KMS-11 (cell line): ENCODE data around the gene IGFBP2.

Experiments
- H2AFZ ChIP-seq: fragments of 200-600 bp; sonication (generic); 2 replicates; pipeline ENCODE4 v1.6.1; 2016; ENCODE audit warnings: antibody characterized with exemption, mixed run types, low read depth
- H3K27ac ChIP-seq: fragments of 200-600 bp; sonication (generic); 2 replicates; pipeline ENCODE4 v1.6.1; 2016; ENCODE audit warnings: mild to moderate bottlenecking, mixed run types
- H3K27me3 ChIP-seq: fragments of 200-600 bp; sonication (generic); 2 replicates; pipeline ENCODE4 v1.6.1; 2017; ENCODE audit warnings: mild to moderate bottlenecking, low read depth, mixed run types, moderate library complexity; ENCODE audit not compliant: insufficient read depth
- H3K36me3 ChIP-seq: fragments of 200-600 bp; sonication (generic); 2 replicates; pipeline ENCODE4 v1.6.1; 2017; ENCODE audit warnings: mild to moderate bottlenecking, mixed run types; ENCODE audit not compliant: insufficient read depth
- H3K4me1 ChIP-seq: fragments of 200-600 bp; sonication (generic); 2 replicates; pipeline ENCODE4 v1.6.1; 2016; ENCODE audit warnings: mild to moderate bottlenecking, low read depth, mixed run types; ENCODE audit not compliant: poor library complexity, severe bottlenecking
- H3K4me2 ChIP-seq: fragments of 200-600 bp; sonication (generic); 2 replicates; pipeline ENCODE4 v1.7.0; 2016; ENCODE audit warnings: mild to moderate bottlenecking, mixed run types
- H3K4me3 ChIP-seq: fragments of 200-600 bp; sonication (generic); IDR thresholded peaks from 2 replicates; pipeline ENCODE4 v1.6.1; 2017; ENCODE audit warnings: low read depth, low read length, mixed read lengths; ENCODE audit not compliant: insufficient read depth
- H3K79me2 ChIP-seq: fragments of 200-600 bp; sonication (generic); 2 replicates; pipeline ENCODE4 v1.6.1; 2016; ENCODE audit warnings: low read depth, mixed run types; ENCODE audit not compliant: insufficient read depth
- H3K9ac ChIP-seq: fragments of 200-600 bp; sonication (generic); 2 replicates; pipeline ENCODE4 v1.6.1; 2016; ENCODE audit warnings: mild to moderate bottlenecking, mixed run types
- H4K20me1 ChIP-seq: fragments of 200-600 bp; sonication (generic); 2 replicates; pipeline ENCODE4 v1.6.1; 2016; ENCODE audit warnings: mild to moderate bottlenecking, mixed run types; ENCODE audit not compliant: insufficient read depth
- TF ChIP-seq, protein P1 (sequence below): fragments of 200-600 bp; sonication (generic); conservative IDR thresholded peaks from 2 replicates; pipeline ENCODE4 v1.6.1; 2017; ENCODE audit warnings: low read depth, mild to moderate bottlenecking, antibody characterized with exemption, low read length, moderate library complexity, mixed read lengths

IGFBP2 gene

DNA sequence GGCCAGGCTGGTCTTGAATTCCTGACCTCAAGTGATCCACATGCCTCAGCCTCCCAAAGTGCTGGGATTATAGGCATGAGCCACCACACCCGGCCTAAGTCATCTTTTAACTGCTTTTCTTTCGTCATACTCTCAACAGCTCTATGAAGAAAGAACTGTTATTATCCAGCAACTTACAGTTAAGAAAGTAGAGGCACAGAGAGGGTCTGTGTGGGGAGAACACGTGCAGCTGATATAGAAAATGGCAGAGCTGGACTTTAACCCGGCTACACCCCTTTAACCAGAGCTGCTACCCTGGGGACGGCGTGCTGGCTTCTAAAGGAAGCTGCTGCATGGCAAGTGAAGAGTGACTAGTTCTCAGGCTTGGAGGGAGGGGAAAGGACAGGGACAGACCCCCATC lies 25.5 kb downstream of the IGFBP2 start:
- Histone ChIP-seq H4K20me1 (no peaks in the 10 kb centered on the region), H3K4me1 (peaks cover 2% of the 10 kb centered on the region), H2AFZ (no peak overlapping the region), H3K36me3 (no peaks in the 10 kb centered on the region), H3K4me2 (no peak overlapping the region), H3K27ac (no peak overlapping the region), H3K27me3 (no peaks in the 10 kb centered on the region), H3K4me3 (no peak overlapping the region), H3K9ac (no peak overlapping the region), H3K79me2 (no peaks in the 10 kb centered on the region)
- TF ChIP-seq, protein P1, sequence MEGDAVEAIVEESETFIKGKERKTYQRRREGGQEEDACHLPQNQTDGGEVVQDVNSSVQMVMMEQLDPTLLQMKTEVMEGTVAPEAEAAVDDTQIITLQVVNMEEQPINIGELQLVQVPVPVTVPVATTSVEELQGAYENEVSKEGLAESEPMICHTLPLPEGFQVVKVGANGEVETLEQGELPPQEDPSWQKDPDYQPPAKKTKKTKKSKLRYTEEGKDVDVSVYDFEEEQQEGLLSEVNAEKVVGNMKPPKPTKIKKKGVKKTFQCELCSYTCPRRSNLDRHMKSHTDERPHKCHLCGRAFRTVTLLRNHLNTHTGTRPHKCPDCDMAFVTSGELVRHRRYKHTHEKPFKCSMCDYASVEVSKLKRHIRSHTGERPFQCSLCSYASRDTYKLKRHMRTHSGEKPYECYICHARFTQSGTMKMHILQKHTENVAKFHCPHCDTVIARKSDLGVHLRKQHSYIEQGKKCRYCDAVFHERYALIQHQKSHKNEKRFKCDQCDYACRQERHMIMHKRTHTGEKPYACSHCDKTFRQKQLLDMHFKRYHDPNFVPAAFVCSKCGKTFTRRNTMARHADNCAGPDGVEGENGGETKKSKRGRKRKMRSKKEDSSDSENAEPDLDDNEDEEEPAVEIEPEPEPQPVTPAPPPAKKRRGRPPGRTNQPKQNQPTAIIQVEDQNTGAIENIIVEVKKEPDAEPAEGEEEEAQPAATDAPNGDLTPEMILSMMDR = no peak

DNA sequence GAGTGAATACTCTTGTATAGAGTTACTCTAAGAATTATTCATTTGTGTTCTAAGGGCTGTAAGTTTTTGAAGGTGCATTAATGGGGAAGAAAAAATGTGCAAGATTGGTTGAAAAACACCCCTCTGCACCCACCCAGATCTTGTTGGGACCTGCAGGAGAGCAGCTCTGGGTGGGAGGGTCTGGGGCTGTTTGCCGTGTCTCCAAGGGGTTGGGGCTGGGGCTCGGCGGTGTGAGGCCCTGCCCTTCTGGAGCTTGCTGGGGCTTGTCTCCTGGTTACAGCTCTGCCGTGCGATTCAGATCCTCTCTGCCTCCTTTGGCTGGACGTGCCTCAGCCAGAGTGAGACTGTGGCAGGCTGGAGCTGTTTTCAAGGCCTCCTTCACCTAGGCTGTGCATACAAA lies 26.1 kb downstream of the IGFBP2 start:
- Histone ChIP-seq H2AFZ (no peak overlapping the region), H3K9ac (no peak overlapping the region), H3K27me3 (no peaks in the 10 kb centered on the region), H3K4me2 (no peak overlapping the region), H3K36me3 (no peaks in the 10 kb centered on the region), H4K20me1 (no peaks in the 10 kb centered on the region), H3K4me3 (no peak overlapping the region), H3K27ac (no peak overlapping the region), H3K79me2 (no peaks in the 10 kb centered on the region), H3K4me1 (peaks cover 2% of the 10 kb centered on the region)
- TF ChIP-seq, protein P1 = no peak

DNA sequence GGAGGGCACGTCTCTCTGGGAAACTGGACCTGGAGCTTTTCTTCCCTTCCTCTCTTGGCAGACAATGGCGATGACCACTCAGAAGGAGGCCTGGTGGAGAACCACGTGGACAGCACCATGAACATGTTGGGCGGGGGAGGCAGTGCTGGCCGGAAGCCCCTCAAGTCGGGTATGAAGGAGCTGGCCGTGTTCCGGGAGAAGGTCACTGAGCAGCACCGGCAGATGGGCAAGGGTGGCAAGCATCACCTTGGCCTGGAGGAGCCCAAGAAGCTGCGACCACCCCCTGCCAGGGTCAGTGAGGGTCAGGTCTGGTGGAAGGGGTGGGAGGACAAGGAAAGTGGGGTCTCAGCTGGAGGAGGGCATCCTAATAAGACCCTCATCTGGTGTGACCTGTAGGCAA lies 27.3 kb downstream of the IGFBP2 start:
- H3K27me3 ChIP-seq = no peaks in the 10 kb centered on the region
- H3K4me2 ChIP-seq = no peak overlapping the region
- no peaks in the 10 kb centered on the region for H4K20me1 ChIP-seq
- no peak overlapping the region for H3K4me3 ChIP-seq
- no peak overlapping the region for H3K9ac ChIP-seq
- H2AFZ ChIP-seq = no peak overlapping the region
- H3K79me2 ChIP-seq = no peaks in the 10 kb centered on the region
- peaks cover 2% of the 10 kb centered on the region for H3K4me1 ChIP-seq
- no peak overlapping the region for H3K27ac ChIP-seq
- H3K36me3 ChIP-seq = no peaks in the 10 kb centered on the region
- TF ChIP-seq, protein P1 = no peak

DNA sequence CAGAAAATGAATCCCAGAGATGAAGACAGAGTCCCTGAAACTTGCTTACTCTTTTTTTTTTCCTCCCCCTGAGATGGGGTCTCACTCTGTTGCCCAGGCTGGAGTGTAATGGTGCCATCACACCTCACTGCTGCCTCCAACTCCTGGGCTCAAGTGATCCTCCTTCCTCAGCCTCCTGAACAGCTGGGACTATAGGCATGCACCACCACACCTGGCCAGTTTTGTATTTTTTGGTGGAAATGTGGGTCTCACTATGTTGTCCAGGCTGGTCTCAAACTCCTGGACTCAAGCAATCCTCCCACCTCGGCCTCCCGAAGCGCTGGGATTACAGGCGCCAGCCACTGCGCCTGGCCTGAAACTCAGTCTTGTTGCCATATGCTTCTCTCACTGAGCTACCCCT lies 27.8 kb downstream of the IGFBP2 start:
- H3K4me2 ChIP-seq = no peak overlapping the region
- H3K27ac ChIP-seq = no peak overlapping the region
- no peak overlapping the region for H3K4me3 ChIP-seq
- H3K4me1 ChIP-seq = peaks cover 2% of the 10 kb centered on the region
- H3K27me3 ChIP-seq = no peaks in the 10 kb centered on the region
- TF ChIP-seq, protein P1 = no peak
- H3K36me3 ChIP-seq = no peaks in the 10 kb centered on the region
- no peak overlapping the region for H2AFZ ChIP-seq
- H3K79me2 ChIP-seq = no peaks in the 10 kb centered on the region
- no peak overlapping the region for H3K9ac ChIP-seq
- no peaks in the 10 kb centered on the region for H4K20me1 ChIP-seq
